IPS DF 4.7 (cell line): ENCODE results near the gene TMSB15A.
"Not testable (repeated sequence)": the region's sequence is repeated elsewhere in the genome, so short reads cannot be mapped to it uniquely, and the experiment has no call there.

Experiments used
- DNase-seq: peaks from one replicate; pipeline ENCODE4 v3.0.0-alpha.2; 2013; ENCODE audit warnings: low spot score; ENCODE audit errors: extremely low read depth

The TMSB15A gene

DNA sequence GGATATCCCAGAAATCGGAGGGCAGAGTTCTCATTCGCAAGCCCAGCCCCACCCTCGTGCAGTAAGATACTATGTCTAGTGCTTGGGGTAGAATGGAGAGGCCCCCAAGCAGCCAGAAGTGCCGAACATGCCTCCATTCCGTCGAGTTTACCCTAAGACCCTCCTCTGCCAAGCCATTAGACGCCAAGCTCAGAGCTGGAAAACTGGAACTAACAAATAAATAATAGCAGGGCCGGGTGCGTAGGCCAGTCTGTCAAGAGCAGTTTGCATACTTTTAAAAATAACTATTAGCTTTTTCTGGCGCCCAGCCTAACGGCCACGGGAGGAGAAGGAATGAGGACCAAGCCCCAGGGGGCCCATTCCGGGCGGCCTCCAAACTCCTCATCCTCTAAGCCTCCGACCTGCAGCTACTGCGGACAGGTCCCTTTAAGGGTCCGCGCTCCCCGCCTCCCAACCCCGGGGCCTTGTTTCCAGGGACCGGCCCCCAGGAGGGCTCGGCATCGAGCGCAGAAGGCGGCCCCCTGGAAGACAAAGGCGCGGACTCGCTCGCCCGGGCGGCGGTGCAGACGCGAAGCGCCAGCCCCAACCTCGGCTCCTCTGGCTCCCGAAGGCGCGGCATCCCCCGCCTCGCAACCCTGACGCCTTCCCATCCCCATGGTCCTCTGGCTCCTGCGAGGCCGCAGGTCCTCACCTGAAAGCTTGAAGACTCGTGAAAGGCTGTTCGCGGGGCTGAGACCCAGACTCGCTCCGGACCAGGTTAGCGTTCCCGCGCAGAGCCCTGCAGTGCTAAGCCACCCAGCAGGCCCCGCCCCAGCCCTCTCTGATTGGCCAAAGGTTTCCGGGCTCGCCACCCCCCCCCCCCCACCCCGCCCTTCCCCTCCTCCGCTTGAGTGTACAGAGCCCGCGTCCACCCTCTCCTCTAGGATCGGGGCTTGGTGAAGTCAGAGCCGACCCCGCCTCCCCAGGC, at the start of gene TMSB15A:
Gene TMSB15A (minus strand): TSS at position 765 of the 967 bp plus-strand sequence.
- no peak for DNase-seq

GRCh38 chrX:102560423-102561068, 44.0 kb upstream of the TMSB15A start:
- no peak for DNase-seq

DNA sequence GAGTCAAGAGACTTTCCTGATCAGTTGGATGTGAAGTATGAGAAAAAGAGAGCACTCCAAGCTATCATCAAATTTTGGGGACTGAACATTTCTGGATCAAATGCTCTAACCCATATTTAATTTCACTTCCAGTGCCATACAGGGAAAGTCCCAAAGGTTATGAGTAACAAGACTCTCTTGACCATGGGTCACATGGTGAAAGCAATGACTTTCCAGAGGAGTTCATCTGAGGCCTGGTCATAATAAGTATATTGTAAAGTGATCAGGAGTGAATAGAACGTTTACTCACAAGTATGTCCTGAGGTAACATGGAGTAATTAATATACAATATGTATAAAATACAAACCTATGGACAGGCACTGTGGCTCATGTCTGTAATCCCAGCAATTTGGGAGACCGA, 42.1 kb upstream of the TMSB15A start:
- DNase-seq: no peak

- DNase-seq: no peak
These were observed 31.7 kb upstream of the TMSB15A start for GRCh38 chrX:102548231-102548630.

GRCh38 chrX:102546828-102547493, 30.4 kb upstream of the TMSB15A start:
- no peak for DNase-seq

- DNase-seq: not testable (repeated sequence)
These were observed 29.6 kb upstream of the TMSB15A start for GRCh38 chrX:102546175-102546574.

DNA sequence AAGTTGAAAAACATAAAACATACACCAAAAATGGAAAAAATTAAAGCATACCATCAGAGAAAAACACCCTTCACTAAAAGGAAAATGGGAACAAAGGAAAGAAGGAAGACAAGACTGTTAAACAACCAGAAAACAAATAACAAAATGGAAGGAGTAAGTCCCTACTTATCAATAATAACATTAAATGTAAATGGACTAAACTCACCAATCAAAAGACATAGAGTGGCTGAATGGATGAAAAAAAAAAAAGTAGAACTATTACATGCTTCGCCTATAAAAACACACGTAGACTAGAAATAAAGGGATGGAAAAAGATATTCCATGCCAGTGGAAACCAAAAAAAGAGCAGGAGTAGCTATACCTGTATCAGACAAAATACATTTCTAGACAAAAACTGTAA, 19.4 kb upstream of the TMSB15A start:
- no peak for DNase-seq

- DNase-seq: no peak
These were observed 787 bp upstream of the TMSB15A start for GRCh38 chrX:102517326-102517725.

- DNase-seq: no peak
These were observed 2.0 kb downstream of the TMSB15A start for GRCh38 chrX:102514536-102514935.

GRCh38 chrX:102498732-102499131, 17.8 kb downstream of the TMSB15A start:
- DNase-seq: no peak

GRCh38 chrX:102491766-102492165, 24.8 kb downstream of the TMSB15A start:
- no peak for DNase-seq

DNA sequence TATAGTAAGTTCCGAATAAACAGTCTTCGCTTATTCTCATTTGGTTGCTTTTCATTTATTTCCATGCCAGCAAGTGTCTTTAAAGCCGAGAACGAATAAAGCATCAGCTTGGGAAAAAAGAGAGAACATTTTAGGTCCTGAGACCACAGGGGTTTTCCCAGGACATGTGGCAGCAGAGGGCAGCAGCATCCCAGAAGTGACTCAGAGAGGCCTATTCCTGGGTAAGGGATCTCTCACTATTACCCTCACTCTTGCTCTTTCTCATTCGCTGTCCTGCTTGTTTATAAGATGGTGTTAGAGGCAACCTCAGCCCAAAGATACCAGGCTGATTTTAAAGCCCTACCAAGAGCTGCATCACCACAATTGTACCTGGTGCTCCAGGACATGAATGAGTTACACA, 37.8 kb downstream of the TMSB15A start:
- DNase-seq: not testable (repeated sequence)

- DNase-seq: not testable (repeated sequence)
These were observed 44.7 kb downstream of the TMSB15A start, which contains the start of gene TCP11X2 for GRCh38 chrX:102471762-102472220. TSS of gene TCP11X2 (minus strand) at chrX:102471812.

GRCh38 chrX:102470215-102470614, 46.3 kb downstream of the TMSB15A start:
- not testable (repeated sequence) for DNase-seq
